T follicular helper cell (primary cell): ENCODE measurements around the gene MYCBP.

Experiments used
- DNase-seq: peaks from one replicate; pipeline ENCODE4 v3.0.0-alpha.2; 2020; ENCODE audit warnings: low read depth

The MYCBP gene

DNA sequence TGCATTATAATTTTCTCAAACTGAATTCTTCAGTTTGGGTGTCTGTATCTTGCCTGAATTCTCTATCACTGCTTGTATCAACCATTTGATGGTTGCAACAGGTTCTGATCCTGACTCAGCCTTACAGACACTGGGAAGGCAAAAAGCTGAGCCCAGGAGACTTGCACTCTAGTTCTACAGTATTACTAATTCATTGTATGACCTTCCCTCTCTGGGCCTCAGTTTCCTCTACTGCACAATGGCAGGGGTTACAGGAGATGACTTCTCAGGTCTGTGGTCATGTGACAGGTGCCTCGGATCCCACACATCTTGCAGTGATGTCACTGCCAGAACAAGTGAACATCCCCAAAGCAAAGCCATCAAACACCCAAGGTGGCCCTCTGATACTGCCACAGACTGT is 52.3 kb downstream of the MYCBP start:
- DNase-seq, result no peak

DNA sequence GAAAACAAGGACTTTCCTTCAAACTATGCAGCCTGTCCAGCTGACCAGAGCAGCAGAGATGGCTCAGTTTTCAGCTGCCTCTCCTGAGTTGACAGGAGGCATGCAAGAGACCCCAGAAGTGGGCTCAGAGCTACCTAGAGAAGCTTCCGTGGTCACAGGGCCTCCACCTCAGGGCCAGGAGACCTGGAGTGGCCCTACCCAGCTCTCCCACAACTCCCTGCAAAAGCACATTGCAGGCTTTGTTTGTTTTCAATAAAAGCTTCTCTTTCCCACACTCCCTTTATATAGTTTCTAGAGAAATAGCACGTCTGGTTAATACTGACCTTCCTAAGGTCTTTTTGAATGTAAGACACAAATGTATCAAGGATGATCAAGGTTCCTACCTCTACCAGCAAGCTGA is 53.6 kb downstream of the MYCBP start:
- no peak for DNase-seq

DNA sequence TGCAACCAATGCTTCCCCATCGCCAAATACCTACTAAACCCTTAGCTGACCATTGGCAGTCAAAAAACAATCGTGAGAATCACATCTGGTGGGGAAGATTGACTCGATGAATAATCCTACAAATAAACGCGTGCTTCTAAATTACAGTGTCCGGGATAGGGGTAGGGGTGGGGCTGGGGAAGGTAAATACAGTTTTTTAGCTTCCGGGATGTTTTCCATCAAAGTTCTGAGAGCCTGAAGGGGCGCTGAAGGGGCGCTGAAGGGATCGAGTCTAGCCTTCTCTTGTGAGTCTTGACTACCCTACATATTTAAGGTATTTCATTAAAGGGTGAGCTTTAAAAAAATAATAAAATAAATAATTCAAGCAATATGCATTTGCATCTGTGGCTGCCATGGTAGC is 54.1 kb downstream of the MYCBP start:
- no peak for DNase-seq

DNA sequence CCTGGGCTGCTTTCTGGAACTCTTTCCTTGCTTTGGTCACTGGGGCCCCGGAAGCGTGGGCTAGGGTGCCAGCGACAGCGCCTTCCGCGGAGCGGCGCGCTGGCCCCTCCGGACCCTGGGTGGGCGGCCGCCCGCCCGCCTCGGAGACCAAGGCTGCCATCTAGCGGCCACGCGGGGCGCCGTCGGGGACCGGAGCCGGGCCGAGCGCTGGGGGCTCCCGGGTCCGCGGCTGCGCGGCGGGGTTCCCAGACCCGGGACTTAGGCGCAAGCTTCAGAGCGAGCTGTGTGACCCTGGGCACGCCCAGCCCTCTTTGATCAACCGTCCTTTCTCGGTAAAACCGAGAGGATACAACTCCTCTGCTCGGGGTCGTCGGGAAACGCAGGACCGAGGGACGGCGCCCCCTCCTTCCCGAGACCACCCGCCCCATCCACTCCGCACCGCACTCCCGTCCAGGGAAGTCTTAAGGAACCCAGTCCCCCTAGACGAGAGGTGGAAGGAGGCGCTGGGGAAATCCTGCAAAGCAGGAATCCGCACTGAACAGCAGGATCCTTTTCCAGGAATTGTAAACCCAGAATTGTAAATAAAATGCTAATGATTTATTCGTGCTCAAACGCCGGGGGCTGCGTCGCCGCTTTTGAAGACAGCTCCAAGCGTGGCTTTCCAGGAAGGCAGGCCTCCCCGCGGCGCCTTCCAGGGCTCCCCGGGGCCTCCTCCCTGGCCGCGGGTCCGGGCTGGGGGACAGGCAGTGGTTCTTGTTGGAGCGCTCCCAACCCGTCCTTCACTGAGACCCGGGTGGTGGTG is 54.8 kb downstream of the MYCBP start:
- DNase-seq, result peak; percentile 12

DNA sequence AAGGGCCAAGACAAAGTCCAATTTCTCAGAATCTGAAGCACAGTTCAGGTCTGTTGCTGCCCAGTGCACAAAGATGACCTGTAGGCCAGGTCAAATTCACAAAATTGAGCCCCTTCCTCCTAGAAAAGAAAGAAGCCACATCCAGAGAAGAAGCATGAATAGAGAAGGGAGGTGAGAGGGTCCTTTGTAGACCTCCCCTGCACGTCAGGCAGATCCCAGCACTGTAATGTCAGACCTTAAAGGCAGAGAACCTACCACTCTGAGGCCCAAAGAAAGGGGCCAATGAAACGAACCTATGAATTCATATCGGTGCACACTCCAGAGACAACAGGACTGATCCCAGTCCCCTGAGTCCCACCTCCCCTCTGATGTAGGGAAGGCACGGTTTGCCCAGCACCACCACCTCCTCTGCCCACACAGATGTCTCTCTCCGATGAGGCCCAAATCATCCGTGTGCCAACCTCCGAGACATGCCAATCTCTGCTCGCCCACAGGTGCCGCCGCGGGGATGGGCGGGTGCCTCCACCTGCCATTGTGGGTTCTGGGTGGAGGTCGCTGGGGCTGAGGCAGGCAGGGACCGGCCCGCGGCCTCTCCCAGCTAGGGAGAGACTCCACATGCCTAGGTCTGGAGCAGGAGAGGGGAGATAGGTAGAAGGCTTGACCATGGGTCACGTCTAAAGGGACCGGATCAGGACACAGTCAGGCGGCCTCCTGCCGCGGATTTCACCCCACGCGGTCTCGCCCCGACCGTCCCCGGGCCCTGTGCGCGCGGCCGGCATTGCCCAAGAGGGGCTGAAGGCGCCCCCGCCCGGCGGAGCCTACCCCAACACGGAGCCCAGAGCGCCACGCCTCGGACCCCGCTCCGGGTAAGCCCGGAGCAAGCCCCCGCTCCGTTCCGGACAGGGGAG is 55.6 kb downstream of the MYCBP start:
- no peak for DNase-seq

DNA sequence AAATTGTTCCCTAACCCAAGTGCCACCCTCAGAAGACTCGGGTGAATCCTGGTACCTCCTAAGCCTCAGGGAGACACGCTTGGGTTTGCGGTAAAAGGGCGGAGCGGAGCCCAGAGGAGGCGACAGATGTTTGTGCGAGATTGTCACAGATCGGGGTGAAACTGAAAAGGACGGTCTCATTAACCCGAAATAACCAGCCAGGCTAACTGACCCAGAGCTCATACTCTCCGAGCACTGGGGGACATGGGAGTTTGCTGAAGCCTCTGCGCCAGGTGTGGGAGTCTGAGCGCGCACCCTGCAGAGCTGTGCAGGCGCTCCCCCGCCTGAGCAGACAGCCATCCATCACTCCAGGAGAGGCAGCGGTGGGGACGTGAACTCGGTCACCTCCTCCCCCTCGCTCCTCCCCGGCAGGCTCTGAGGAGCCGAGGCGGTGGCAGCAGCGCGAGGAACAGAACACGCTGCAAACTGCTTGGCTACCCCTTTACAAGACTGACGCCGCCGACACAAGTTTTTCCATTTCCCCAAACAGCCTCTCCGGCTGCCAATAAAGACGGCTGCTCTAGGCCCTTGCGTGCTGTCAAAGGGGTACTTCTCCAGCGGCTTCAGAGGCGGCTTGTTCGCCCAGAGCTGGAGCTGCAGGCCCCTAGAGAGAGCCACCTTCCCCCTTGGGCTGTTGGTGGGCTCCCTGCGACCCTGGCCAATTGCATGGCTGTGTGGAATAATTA is 57.1 kb downstream of the MYCBP start:
- no peak for DNase-seq

- no peak for DNase-seq
Observed at GRCh38 chr1:38814984-38815464, 58.1 kb downstream of the MYCBP start.

DNA sequence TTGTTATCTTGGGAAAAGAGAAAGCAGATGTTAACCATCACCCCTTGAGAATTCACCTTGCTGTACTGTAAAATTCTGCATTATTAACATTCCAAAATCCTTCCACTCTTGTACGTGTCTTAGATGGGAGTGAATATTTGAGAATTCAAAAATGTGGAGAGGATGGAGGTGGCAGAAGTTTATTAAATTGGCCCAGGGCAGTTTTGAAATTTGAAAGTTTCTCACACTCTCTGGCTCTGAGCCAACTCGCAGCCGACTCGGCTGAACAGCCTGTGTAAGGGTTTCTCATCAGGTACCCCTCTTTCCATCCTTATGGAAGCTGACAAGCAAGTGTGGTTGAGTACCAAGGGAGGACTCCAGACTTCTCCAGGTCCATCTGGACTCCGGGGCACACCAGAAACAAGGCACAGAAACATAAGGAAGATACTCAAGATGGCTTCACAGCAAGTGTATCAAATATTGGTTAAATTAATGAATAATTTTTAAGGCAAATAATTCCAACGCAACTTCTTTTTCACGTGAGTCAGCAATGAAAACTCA is 58.6 kb downstream of the MYCBP start:
- DNase-seq, result no peak

DNA sequence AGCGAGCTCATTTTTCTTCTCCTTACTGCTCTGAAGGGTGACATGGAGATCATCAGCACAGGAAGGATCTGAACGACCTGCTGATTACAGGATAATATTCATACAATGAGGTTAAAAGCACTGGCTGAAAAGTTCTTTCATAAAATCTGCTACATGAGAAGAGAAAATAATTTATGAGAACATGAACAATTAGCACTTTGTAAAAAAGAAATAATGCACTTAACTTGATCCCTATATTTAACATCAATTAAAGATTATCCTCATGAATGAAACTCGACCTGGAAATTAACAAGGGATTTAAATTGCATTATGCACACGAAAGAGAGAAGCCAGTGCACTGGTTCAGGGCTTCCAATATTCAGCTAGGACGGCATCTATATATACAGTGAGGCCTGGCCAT is 60.2 kb downstream of the MYCBP start:
- no peak for DNase-seq
